ENCODE measurements around the gene FAU.
A peak's percentile ranks its signal among the peaks of the same experiment; 100 is the strongest.

The FAU gene

DNA sequence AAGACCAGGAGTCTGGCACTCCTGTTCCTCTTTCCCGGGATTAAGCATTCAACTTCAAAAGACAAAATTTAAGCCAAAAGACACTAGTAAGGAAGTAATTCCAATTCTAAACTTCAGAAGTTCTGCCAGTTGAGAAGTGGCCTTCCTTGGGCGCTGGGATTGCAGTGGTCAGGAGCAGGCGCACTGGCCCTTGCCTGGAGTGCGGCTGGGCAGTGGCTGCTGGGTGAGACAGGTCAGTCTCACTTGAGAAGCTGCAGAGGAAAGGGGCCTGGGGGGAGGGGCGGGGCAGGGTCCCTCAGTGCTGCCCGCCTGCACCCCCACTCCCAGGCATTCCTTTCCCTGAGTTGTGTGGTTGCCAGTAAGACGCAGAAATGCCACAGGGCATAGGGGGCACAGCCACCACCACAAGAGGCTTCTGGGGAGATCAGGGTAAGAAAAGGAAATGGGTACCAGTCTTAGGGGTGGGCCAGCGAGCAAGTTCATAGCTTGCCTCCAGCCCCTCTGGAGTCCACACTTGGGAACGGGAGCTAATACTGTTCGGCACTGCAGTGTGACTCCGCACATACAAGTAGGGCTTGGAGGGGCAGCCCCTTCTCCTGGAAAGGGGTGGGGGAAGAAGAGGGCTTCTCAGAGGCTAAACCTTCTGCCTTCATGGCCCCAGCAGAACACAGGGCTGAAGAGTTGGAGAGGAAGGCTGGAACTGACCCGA lies 5.7 kb upstream of the FAU start:
- Histone ChIP-seq H3K27me3 (no peaks in the 10 kb centered on the region), H3K36me3 (peaks cover 70 to 89% (median 79%) of the 10 kb centered on the region in 3 donors), H3K4me1 (peaks cover 0 to 13% (median 13%) of the 10 kb centered on the region in 4 donors), H3K27ac (no peak overlapping the region), H3K4me3 (no peak overlapping the region), H3K9me3 (no peaks in the 10 kb centered on the region)
- peak in 1 of 2 donors; percentile 44 for DNase-seq
- intact Hi-C loops (cut with DNase I; ENCODE audit: low total_unique reads), result no loop called here
- TF ChIP-seq, protein P1, sequence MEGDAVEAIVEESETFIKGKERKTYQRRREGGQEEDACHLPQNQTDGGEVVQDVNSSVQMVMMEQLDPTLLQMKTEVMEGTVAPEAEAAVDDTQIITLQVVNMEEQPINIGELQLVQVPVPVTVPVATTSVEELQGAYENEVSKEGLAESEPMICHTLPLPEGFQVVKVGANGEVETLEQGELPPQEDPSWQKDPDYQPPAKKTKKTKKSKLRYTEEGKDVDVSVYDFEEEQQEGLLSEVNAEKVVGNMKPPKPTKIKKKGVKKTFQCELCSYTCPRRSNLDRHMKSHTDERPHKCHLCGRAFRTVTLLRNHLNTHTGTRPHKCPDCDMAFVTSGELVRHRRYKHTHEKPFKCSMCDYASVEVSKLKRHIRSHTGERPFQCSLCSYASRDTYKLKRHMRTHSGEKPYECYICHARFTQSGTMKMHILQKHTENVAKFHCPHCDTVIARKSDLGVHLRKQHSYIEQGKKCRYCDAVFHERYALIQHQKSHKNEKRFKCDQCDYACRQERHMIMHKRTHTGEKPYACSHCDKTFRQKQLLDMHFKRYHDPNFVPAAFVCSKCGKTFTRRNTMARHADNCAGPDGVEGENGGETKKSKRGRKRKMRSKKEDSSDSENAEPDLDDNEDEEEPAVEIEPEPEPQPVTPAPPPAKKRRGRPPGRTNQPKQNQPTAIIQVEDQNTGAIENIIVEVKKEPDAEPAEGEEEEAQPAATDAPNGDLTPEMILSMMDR (IDR thresholded peaks at IDR 0.05), result no peak

DNA sequence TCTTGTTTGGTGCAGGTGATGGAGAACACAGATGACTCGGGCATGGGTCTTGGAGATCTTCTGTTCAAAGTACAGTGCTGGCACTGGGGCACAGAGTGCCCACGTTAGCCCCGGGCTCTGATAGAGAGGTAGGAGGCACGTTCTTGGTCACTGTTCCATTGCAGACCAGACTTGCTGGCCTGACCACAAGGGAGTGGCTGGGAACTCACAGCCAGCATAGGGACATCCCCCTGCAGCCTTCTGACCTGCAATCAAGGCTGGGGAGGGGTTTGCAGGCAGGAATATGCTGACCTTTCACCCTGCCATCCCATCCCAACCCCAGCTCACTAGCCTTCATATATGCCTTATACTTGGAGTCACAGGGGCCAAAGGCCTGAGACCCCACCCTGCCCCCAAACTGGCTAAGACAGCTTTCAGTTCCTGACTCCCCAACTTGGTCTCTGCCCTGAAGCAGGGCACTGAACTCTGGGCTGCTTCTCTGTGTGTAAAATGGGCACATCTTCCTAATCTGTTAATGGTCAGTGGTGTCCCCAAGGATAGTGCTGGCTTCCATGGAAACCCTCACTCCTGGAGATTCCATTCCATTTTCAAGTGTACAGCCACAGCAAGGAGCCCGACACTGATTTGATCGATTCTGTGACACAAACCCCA lies 4.8 kb upstream of the FAU start:
- DNase-seq, result peak in 1 of 2 donors; percentile 28
- TF ChIP-seq, protein P1 (IDR thresholded peaks at IDR 0.05), result no peak
- peaks cover 70 to 81% (median 70%) of the 10 kb centered on the region in 3 donors for H3K36me3 ChIP-seq
- no peak overlapping the region for H3K27ac ChIP-seq
- intact Hi-C loops (cut with DNase I; ENCODE audit: low total_unique reads), result no loop called here
- peaks cover 0 to 11% (median 7%) of the 10 kb centered on the region in 4 donors for H3K4me1 ChIP-seq
- no peak overlapping the region for H3K4me3 ChIP-seq
- H3K27me3 ChIP-seq, result no peaks in the 10 kb centered on the region
- no peaks in the 10 kb centered on the region for H3K9me3 ChIP-seq

DNA sequence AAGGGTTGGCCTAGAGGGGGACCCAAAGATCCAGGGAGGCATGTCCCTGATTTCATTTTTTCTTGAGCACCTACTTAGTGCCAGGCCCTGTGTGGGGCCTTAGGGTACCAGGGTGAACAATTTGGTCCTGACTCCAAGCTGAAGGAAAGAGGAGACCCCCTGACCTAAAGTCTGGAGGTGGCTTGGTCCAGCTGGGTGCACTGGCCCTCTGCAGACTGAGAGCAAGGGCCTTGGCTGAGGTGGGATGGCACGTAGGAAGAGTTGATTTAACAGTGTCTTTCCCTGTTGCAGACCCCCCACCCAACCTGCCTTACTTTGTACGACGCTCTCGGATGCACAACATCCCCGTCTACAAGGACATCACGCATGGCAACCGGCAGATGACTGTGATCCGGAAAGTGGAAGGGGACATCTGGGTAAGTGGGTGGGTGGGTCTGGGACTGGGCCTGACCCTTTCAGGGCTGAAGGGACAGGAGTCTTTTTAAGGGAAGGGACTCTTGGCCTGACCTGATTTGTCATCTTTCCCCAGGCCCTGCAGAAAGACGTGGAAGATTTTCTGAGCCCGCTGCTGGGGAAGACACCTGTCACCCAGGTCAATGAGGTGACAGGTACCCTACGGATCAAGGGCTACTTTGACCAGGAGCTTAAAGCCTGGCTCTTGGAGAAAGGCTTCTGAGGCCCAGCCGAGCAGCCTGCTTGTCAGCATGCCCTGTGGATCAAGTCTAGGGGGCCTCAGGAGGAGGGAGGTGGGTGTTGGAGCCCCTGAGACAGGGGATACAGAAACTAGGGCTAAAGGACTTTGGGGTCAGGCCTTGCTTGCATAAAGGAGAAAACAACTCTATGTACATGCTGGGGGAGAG lies 3.5 kb upstream of the FAU start:
- Histone ChIP-seq H3K4me1 (peaks cover 9 to 20% (median 18%) of the 10 kb centered on the region in 4 donors), H3K4me3 (no peak overlapping the region), H3K36me3 (peaks cover 63 to 76% (median 65%) of the 10 kb centered on the region in 3 donors), H3K9me3 (no peaks in the 10 kb centered on the region), H3K27ac (no peak overlapping the region), H3K27me3 (no peaks in the 10 kb centered on the region)
- intact Hi-C loops (cut with DNase I; ENCODE audit: low total_unique reads), result no loop called here
- TF ChIP-seq, protein P1 (IDR thresholded peaks at IDR 0.05), result no peak
- peak in 1 of 2 donors; percentile 62 for DNase-seq

DNA sequence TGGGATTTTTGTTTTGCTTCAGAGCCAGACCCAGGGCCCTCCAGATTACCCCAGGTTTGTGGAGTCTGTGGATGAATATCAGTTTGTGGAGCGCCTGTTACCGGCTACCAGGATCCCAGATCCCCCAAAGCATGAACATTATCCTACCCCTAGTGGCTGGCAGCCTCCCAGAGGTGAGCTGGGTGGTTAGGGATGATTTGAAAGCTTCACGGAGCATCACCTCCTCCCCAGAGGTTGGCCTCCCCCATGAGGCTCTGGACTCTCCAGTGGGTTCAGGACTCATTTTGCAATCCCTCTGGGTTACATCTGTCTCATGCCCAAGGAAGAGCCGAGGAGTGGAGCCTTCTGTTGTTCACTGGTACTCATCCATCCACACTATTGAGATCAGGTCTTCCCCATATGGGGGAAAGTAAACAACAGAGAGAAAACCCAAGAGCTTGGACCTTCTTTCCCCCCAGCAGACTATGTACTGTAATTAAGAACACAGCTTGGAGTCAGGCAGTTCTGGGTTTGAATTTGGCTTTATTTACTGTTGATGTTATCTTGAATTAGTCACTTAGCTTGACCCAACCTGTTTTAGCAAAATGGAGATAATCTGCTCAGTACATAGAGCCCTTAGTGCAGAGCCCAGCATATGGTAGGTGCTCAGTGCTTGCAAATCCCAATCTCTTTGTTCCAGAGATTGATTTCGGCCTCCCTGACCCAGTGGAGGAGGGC lies 2.7 kb upstream of the FAU start:
- H3K27me3 ChIP-seq, result no peaks in the 10 kb centered on the region
- H3K4me3 ChIP-seq, result no peak overlapping the region
- TF ChIP-seq, protein P1 (IDR thresholded peaks at IDR 0.05), result no peak
- no peaks in the 10 kb centered on the region for H3K9me3 ChIP-seq
- peak in 1 of 2 donors; percentile 41 for DNase-seq
- H3K36me3 ChIP-seq, result peaks cover 63 to 76% (median 65%) of the 10 kb centered on the region in 3 donors
- peaks cover 9 to 22% (median 19%) of the 10 kb centered on the region in 4 donors for H3K4me1 ChIP-seq
- intact Hi-C loops (cut with DNase I; ENCODE audit: low total_unique reads), result no loop called here
- no peak overlapping the region for H3K27ac ChIP-seq

DNA sequence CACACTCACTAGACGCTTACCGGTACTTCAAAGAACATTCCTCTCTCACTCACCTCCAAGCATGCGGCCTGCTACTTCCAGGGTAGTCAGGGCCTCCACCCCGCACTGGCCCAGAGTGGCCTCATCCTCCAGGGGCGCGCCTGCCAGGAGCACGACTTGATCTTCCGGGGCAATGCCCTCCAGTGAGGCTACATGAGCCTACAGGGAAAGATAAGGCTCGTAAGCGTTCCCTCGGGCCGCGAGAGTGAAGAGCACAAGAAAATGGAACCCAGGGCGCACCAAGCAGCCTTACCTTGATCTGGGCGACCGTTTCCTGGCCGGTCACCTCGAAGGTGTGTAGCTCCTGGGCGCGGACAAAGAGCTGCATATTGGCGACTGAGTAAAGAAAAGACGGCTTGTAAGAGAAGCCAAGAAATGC lies 478 bp downstream of the FAU start:
- H3K27ac ChIP-seq, result peak overlapping the region; percentile 89 to 95
- TF ChIP-seq, protein P1 (IDR thresholded peaks at IDR 0.05), result no peak
- peak in 1 of 2 donors; percentile 64 for DNase-seq
- peaks cover 9 to 30% (median 25%) of the 10 kb centered on the region in 4 donors for H3K4me1 ChIP-seq
- intact Hi-C loops (cut with DNase I; ENCODE audit: low total_unique reads), result no loop called here
- H3K9me3 ChIP-seq, result no peaks in the 10 kb centered on the region
- H3K4me3 ChIP-seq, result peak overlapping the region; percentile 68 to 92
- peaks cover 37 to 63% (median 51%) of the 10 kb centered on the region in 3 donors for H3K36me3 ChIP-seq
- no peaks in the 10 kb centered on the region for H3K27me3 ChIP-seq
